ENCODE data around the gene RAB3IP.
"Not testable (repeated sequence)": the region's sequence is repeated elsewhere in the genome, so short reads cannot be mapped to it uniquely, and the experiment has no call there.

RAB3IP gene

GRCh38 chr12:69837657-69838415 lies 99.2 kb downstream of the RAB3IP start:
- DNase-seq, result no peak

GRCh38 chr12:69840727-69841126 lies 102.1 kb downstream of the RAB3IP start:
- DNase-seq, result no peak

- no peak for DNase-seq
Observed at GRCh38 chr12:69843608-69844007, 104.9 kb downstream of the RAB3IP start.

- DNase-seq, result no peak
Observed at GRCh38 chr12:69844416-69844815, 105.8 kb downstream of the RAB3IP start.

- no peak for DNase-seq
Observed at GRCh38 chr12:69844836-69845235, 106.2 kb downstream of the RAB3IP start.

- no peak for DNase-seq
Observed at GRCh38 chr12:69846976-69847375, 108.3 kb downstream of the RAB3IP start.

- DNase-seq, result no peak
Observed at GRCh38 chr12:69851976-69852375, 113.3 kb downstream of the RAB3IP start.

- DNase-seq, result not testable (repeated sequence)
Observed at GRCh38 chr12:69853176-69853961, 114.7 kb downstream of the RAB3IP start.

- no peak for DNase-seq
Observed at GRCh38 chr12:69866698-69867097, 128.0 kb downstream of the RAB3IP start.

- no peak for DNase-seq
Observed at GRCh38 chr12:69868695-69869094, 130.0 kb downstream of the RAB3IP start.

GRCh38 chr12:69872804-69873203 lies 134.1 kb downstream of the RAB3IP start:
- DNase-seq, result no peak
